DMS53 treated with DMSO at 0.1 percent for 48 hours (cell line): ENCODE results near the gene SELENOV.

Experiments used
- DNase-seq: peaks from one replicate; lab custom pipeline; 2025; ENCODE audit not compliant: unreplicated experiment; lab: John Stamatoyannopoulos, UW

Gene SELENOV

DNA sequence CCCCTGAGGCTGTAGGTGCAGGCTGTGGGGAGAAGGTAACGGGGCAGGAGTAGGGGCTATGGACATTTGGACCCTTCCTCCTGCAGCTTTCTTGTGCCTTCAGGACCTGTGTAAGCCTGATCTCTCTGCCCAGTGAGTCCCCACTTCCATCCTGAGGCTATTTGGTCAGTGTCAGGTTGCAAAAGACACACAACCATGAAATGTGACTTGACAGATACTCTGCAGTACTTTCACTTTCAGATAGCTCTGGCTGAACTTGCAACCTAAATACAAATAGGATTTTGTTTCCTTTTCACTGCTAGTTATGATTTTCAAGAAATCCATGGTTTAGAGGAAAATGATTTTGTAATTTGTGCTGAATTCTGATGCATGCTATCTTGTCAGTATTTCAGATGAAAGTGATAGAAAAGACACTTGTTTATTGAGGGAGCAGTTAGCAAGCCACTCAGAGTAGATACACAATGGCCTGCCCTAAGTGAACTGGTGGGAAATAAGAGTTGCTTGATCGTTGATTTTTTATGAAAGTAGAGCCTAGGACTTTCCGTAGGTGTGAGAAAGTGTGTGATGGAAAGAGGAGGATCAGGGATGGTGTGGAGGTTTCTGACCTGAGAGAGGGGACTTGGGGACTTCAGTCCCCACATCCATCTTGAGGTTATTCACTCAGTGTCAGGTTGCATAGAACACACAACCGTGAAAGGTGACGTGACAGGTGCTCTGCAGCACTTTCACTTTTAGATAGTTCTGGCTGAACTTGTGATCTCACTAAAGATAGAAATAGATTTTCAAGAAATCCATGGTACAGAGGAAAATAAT lies 43.1 kb downstream of the SELENOV start:
- peak; percentile 94 for DNase-seq

GRCh38 chr19:39558624-39559117 lies 43.7 kb downstream of the SELENOV start:
- DNase-seq: no peak

GRCh38 chr19:39563408-39563807 lies 48.5 kb downstream of the SELENOV start:
- DNase-seq: peak; percentile 94

DNA sequence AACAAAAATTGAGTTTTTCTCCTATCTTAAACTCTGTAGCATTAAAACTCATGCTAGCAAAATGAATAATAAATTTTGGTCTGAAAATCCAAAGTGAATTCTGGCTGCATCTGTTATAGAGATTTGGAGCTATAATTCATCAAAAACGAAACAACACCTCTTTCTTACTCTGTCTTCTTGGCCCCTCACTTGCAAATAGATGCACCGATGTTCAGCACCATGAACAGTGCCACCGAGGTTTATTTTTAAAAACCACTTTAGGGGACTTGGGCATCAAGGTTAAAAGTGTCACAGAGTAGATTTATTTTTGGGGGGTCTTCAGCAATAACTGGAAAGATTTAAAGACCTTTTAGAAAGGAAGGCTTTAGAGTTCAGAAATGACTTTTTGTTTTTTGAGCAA lies 51.1 kb downstream of the SELENOV start:
- DNase-seq: no peak

GRCh38 chr19:39568604-39569003 lies 53.7 kb downstream of the SELENOV start:
- DNase-seq: no peak
